ENCODE data around the gene AKR7A3.
"Not testable (repeated sequence)": the region's sequence is repeated elsewhere in the genome, so short reads cannot be mapped to it uniquely, and the experiment has no call there.

AKR7A3 gene

GRCh38 chr1:19262744-19263143 is 25.8 kb downstream of the AKR7A3 start:
- no peak overlapping the region for H3K27ac ChIP-seq

GRCh38 chr1:19262047-19262446 is 26.5 kb downstream of the AKR7A3 start:
- no peak for TF ChIP-seq CTCF (conservative IDR thresholded peaks at IDR 0.05)
- no peak overlapping the region for H3K27ac ChIP-seq

More at GRCh38 chr1:19262744-19263143, 25.8 kb downstream of the AKR7A3 start:
- no peak for TF ChIP-seq CTCF (conservative IDR thresholded peaks at IDR 0.05)

GRCh38 chr1:19260211-19261138 is 28.1 kb downstream of the AKR7A3 start:
- no peak overlapping the region for H3K27ac ChIP-seq
- TF ChIP-seq CTCF (conservative IDR thresholded peaks at IDR 0.05): no peak

- no peak overlapping the region for H3K27ac ChIP-seq
- no peak for TF ChIP-seq CTCF (conservative IDR thresholded peaks at IDR 0.05)
These were observed 30.2 kb downstream of the AKR7A3 start for GRCh38 chr1:19258353-19258752.

GRCh38 chr1:19257178-19257914 is 31.2 kb downstream of the AKR7A3 start:
- H3K27ac ChIP-seq: no peak overlapping the region
- TF ChIP-seq CTCF (conservative IDR thresholded peaks at IDR 0.05): no peak

- not testable (repeated sequence) for H3K27ac ChIP-seq
These were observed 32.3 kb downstream of the AKR7A3 start for GRCh38 chr1:19256301-19256700.

GRCh38 chr1:19255288-19255687 is 33.3 kb downstream of the AKR7A3 start:
- H3K27ac ChIP-seq: no peak overlapping the region
- TF ChIP-seq CTCF (conservative IDR thresholded peaks at IDR 0.05): no peak

Data from VCaP (cell line).